Fibroblast of skin of scalp (primary cell): ENCODE measurements around the gene KLRD1.
"Not testable (repeated sequence)": the region's sequence is repeated elsewhere in the genome, so short reads cannot be mapped to it uniquely, and the experiment has no call there.

Experiments used
- DNase-seq: peaks from one replicate; pipeline ENCODE4 v3.0.0-alpha.2; 2013

The KLRD1 gene

DNA sequence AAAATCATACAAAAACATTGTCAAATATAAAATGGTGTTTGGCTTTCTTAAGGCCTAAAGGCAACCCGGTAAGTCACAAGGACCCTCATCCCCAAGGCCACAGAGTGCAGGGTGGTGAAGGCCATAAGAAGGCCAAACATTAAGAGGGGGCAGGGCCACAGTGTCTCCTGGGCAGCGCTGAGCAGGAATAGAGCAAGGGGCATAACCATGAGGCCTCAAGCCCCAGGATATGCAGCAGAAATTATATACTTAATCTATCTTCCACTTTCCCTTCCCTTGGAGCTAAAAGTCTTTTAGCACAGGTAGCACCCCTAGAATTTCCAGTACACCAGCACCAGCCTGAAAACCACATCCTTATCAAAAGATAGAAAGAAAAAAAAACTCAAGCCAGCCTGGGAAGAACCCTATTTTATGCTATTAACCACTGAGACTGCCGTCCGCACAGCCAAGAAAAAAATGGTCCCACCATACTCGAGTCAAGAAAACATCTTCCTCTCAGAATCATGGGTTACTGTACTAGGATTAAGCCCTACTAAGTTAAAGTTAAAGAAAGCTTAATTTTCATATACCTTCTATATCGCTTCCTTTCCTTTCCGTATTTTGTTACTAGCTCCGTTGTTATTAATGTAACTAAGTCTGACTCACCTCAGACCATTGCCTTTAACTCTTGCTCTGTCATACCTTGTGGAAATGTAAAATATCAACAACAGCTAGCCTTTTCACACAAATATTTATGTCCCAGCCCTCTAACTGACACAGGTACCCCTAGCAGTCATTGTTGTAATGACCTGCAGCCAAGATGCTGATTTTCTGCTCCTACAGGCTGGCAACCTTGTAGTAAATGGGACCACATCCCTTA lies 62.1 kb downstream of the KLRD1 start:
- DNase-seq: no peak

DNA sequence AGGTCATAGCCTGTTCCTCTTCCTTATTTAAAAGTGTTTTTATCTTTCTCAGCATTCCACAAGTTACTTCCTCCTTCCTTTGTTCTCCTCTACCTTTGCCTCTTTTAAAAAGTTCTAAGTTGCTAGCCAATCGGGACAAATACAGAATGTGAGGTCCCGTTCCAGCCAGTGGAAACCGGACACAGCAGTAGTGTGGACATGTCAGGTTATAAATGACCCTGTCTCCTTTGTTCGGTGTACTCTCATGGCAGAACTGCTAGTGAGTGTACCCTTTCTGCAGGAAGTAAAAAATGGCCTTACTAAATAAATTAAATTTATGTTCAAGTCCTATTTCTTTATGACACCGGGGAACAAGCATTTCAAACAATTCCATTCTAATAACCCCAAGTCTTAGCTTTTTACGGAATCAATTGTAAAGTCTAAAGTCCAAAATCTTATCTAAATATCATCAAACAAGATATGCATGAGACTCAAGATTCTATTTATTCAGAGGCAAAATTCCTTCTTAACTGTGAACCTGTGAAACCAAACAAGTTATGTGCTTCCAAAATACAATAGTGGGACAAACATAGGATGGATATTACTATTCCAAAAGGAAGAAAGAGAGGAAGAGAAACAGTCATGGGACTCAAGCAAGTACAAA lies 64.3 kb downstream of the KLRD1 start:
- not testable (repeated sequence) for DNase-seq

DNA sequence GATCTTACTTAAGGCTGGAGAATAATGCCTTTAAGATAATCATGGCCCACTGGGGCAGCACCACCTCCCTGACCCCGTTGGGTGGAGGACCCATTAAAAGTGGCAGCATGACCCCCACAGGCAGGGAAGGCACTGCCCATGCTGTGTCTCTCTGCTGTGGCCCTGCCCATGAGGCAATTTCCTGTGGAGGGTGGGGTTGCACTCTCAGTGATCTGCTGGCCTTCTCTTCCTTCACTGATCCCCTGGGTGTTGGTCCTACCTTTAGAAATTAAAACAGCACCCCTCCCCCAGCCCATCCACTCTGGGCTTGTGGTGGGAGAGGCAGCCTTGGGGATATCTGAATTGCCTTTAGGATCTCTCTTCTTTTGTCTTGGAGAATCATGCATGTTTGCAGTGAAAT lies 64.9 kb downstream of the KLRD1 start:
- DNase-seq: no peak

DNA sequence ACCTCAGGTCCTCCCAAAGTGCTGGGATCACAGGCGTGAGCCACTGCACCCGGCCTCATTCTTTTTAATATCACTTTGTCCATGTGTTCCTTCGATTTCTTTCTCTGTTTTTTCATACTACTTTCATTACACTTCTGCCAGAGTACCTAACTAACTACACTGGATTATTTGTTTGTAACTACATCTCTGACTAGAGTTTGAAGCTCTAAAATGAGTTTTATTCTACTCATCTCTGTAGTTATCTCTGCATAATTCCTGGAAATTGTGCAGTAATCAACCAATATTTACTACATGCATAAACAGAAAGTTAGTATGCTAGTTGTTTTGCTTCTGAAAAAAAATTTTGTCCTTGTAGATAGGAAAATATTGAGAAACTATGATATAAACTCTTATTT lies 67.0 kb downstream of the KLRD1 start:
- DNase-seq: no peak

DNA sequence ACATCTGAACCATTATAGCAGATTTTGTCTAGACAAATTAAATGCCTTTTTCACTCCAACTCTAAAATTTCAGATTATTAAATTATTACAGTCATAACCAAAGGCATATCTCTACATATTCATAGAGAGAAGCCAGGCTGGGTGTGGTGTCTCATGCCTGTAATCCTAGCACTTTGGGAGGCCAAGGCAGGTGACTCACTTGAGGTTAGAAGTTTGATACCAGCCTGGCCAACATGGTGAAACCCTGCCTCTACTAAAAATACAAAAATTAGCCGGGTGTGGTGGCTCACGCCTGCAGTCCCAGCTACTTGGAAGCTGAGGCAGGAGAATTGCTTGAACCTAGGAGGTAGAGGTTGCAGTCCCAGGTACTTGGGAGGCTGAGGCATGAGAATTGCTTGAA lies 71.1 kb downstream of the KLRD1 start:
- not testable (repeated sequence) for DNase-seq
